T-helper 2 cell (primary cell): Measurements from ENCODE around the gene UHRF1.
A peak's percentile ranks its signal among the peaks of the same experiment; 100 is the strongest.
"Not testable (repeated sequence)": the region's sequence is repeated elsewhere in the genome, so short reads cannot be mapped to it uniquely, and the experiment has no call there.

Experiments used
- DNase-seq, 5 experiments: peaks; one replicate each; pipeline versions ENCODE4 v3.0.0 to v3.0.0-alpha.2; 2012 to 2022

UHRF1 gene

GRCh38 chr19:4937060-4937459 is 27.8 kb downstream of the UHRF1 start:
- no peak for DNase-seq

- DNase-seq = not testable (repeated sequence)
These were observed 29.2 kb downstream of the UHRF1 start for GRCh38 chr19:4938461-4938860.

DNA sequence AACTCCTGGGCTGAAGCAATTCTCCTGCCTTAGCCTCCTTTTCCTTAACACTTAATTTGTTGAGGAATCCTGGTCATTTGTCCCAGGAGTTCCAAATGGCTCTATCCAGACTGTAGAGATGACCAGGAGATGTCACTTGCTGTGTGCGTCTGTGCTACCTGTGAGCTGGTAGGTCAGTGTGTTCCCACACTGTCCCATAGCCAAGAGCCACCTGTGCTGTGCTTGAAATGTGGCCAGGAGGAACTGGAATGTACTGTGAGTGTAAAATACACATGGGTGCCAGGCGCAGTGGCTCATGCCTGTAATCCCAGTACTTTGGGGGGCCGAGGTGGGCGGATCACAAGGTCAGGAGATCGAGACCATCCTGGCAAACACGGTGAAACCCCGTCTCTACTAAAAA is 30.2 kb downstream of the UHRF1 start:
- DNase-seq = no peak

GRCh38 chr19:4941638-4942169 is 32.4 kb downstream of the UHRF1 start:
- DNase-seq = not testable (repeated sequence)

DNA sequence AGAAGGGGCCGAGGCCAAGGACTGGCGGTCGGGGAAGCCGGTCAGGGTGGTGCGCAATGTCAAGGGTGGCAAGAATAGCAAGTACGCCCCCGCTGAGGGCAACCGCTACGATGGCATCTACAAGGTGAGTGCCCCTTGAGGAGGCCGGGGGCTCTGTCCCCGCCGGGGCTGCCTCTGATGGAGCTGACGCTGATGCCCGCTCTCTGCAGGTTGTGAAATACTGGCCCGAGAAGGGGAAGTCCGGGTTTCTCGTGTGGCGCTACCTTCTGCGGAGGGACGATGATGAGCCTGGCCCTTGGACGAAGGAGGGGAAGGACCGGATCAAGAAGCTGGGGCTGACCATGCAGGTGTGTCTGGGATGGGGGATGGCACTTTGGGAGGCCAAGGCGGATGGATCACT is 41.3 kb downstream of the UHRF1 start:
- DNase-seq = not testable (repeated sequence)

DNA sequence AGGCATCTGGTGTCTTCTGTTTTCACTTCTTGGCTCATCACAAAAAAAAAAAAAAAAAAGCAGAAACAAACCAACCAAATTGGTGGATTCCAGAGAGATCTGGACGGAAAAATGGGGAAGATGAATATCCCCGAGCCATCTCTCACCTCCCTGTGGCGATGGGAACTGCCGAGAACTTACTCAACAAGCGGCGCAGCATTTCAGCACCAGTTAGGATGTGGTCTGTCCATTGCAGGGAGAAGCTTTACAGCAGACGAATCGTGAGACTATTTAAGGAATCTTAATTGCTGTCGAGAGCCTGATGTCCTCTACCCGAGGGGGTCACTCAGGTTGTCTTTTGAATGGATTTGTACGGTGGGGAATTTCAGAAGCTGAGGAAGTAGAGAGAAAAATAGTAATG is 42.4 kb downstream of the UHRF1 start:
- no peak for DNase-seq

- no peak for DNase-seq
These were observed 43.6 kb downstream of the UHRF1 start for GRCh38 chr19:4952945-4953344.

DNA sequence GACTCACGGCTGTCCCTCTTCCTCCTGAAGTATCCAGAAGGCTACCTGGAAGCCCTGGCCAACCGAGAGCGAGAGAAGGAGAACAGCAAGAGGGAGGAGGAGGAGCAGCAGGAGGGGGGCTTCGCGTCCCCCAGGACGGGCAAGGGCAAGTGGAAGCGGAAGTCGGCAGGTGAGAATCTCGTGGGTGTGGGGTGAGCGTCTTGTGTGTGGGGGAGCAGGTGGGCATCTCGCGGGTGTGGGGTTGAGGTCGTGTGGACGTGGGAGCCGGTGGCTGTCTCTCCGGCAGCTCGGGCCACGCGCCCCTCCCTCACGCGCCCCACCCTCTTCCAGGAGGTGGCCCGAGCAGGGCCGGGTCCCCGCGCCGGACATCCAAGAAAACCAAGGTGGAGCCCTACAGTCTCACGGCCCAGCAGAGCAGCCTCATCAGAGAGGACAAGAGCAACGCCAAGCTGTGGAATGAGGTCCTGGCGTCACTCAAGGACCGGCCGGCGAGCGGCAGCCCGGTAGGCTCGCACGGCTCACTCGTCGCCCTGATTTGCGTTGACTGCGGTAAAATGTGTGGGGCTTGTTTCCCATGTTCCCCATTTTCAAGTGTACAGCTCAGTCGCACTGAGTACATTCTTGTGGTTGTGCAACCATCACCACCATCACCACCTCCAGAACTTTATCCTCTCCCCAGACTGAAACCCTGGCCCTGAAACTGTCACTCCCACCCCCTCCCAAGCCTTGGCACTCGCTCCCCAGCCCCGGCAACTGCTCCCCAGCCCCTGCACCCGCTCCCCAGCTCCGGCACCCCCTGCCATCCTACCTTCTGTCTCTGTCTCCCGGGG is 45.2 kb downstream of the UHRF1 start:
- not testable (repeated sequence) for DNase-seq

DNA sequence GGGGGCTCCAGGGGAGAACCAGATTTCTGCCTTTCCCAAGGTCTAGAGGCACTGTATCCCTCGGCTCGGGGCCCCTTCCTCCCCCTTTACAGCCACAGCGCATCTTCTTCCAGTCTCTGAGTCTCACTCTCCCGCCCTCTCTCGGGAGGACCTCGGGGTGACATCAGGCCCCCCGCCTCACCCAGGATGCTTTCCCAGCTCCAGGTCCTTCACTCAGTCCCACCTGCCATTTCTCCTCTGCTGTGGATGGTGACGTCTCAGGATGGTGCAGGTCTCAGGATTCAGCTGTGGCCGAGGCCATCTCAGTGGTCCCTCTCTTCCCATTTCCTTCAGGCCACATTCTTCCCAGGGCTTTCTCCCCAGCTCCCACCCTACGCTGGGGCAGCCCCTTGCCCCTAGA is 46.0 kb downstream of the UHRF1 start:
- DNase-seq = no peak

- DNase-seq = no peak
These were observed 48.7 kb downstream of the UHRF1 start for GRCh38 chr19:4957981-4958380.

GRCh38 chr19:4962085-4962619 is 52.9 kb downstream of the UHRF1 start:
- no peak for DNase-seq

DNA sequence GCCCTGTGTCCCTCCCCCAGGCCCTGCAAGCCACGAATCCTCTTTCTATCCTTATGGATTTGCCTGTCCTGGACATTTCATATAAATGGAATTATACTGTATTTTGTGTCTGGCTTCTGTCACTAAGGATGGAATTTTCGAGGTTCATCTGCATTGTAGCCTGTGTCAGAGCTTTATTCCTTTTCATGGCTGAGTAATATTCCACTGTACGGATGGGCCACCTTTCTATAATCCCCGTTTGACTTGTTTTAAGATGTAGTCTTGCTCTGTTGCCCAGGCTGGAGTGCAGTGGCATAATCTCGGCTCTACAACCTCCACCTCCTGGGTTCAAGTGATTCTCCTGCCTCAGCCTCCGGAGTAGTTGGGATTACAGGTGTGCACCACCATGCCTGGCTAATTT is 55.8 kb downstream of the UHRF1 start:
- no peak for DNase-seq

GRCh38 chr19:4966591-4966990 is 57.3 kb downstream of the UHRF1 start:
- DNase-seq = no peak

- DNase-seq = no peak
These were observed 58.6 kb downstream of the UHRF1 start for GRCh38 chr19:4967738-4968461.

GRCh38 chr19:4968462-4969291 is 59.4 kb downstream of the UHRF1 start, which contains the start of gene KDM4B:
TSS of gene KDM4B (plus strand) at chr19:4969113. CDS start at chr19:5032891, 63,778 bp downstream.
- DNase-seq = peak; percentile 98 to 100 (median 99)

DNA sequence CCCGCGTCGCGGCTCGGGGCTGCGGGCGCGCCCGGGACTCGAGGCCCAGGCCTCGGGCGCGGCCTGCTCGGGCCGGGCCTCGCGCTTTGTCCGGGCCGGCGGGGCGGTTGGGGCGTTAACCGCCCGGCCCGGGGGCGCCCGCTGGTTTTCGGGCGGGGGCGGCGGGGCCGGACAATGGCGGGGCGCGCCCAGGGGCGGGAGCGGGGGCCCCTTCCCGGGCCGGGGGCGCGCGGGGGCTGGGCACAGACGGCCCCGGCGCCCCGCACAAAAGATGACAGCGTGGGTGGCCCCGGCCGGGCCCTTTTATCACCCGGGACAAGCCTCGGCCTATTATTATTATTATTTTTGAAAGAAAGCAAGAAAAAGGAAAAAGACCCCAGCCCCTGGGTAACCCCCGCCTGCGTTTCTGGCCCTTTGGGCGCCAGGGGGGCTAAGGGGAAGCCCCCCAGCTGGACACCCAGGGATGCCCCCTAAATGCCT is 60.0 kb downstream of the UHRF1 start:
- DNase-seq = no peak

GRCh38 chr19:4969772-4970531 is 60.7 kb downstream of the UHRF1 start:
- peak in 1 of 5 experiments; percentile 26 for DNase-seq

GRCh38 chr19:4970558-4971423 is 61.5 kb downstream of the UHRF1 start:
- DNase-seq = no peak

DNA sequence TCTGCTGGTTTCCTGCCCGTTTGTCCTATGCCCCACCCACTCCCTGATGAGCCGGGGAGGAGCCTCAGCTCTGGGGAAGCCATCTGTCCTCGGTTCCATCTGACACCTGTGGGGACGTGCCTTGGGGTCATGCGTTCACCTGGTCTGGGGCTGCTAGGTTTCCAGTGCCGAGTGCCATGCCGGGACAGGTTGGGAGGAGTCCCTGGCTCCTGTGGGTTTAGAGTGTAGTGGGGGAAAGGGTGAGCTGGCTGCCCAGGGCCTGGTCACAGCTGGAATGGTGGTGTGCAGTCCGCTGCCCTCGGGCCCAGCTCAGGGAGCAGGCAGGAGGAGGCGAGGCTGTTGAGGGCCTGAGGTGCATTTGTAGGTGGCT is 62.1 kb downstream of the UHRF1 start:
- DNase-seq = peak in 1 of 5 experiments; percentile 40

DNA sequence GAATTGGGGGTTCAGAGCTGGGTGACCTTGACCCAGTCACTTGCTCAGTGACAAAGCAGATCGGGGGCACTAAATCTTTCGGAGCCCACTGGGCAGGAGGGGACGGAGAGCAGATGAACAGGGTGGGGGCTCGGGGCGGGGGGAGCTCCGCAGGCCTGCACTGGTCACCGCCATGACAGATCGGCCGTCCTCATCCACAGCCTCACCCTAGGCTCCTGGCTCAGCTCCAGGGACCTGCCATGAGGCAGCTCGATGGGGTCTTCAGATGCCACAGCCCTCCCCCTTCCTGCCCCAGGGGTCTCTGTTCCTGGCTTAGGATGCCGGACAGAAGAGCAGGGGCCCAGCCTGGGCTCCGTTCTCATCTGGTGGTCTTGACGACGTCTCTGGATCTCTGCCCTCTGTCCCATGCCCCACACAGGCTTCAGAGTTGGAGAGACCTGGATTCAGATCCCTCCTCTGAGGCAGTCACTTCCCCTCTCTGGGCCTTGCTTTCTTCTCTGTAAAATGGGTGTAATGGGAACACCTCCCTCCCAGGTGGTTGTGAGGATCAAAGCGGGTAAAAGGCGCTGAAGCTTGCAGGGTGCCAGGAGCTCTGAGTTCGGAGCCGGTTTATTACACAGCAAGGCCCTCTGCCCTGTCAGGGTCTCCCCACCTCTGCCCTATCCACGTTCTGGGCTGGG is 62.7 kb downstream of the UHRF1 start:
- no peak for DNase-seq
